K562 (cell line): ENCODE measurements around the gene SET. TPM values are rescaled to one million over a fixed set of nuclear protein-coding genes. Genes with fewer than 3 reads are reported as not detected.
"Not testable (repeated sequence)": the region's sequence is repeated elsewhere in the genome, so short reads cannot be mapped to it uniquely, and the experiment has no call there.

Source experiments
- ADNP ChIP-seq: fragments of 200-800 bp; sonication (Bioruptor generic); IDR thresholded peaks from 2 replicates; pipeline ENCODE4 v1.6.1; 2016; ENCODE audit warnings: missing genetic modification characterization, missing compliant biosample characterization
- AFF1 ChIP-seq, 2 experiments: fragments of 450-650 bp; IDR thresholded peaks; 2 replicates each; pipeline ENCODE4 v1.6.1; 2018; ENCODE audit warnings: mild to moderate bottlenecking in 2 of 2, low read depth in 1 of 2; ENCODE audit not compliant: partially characterized antibody in 2 of 2
- BCOR ChIP-seq: fragments of 450-650 bp; IDR thresholded peaks from 2 replicates; pipeline ENCODE4 v1.6.1; 2016
- CBFB ChIP-seq: sonication (generic); formaldehyde crosslinking; IDR thresholded peaks from 2 replicates; pipeline ENCODE4 v1.4.0; 2020; ENCODE audit warnings: mild to moderate bottlenecking, missing genetic modification reagents
- CC2D1A ChIP-seq: fragments of 450-650 bp; IDR thresholded peaks from 2 replicates; pipeline ENCODE4 v1.6.1; 2017; ENCODE audit warnings: mild to moderate bottlenecking
- CTBP1 ChIP-seq: fragments of 450-650 bp; IDR thresholded peaks from 2 replicates; pipeline ENCODE4 v1.6.1; 2016; ENCODE audit warnings: borderline replicate concordance
- FOSL1 ChIP-seq: fragments of 200-800 bp; sonication (Bioruptor generic); conservative IDR thresholded peaks from 2 replicates; pipeline ENCODE4 v1.6.1; 2016; ENCODE audit warnings: missing genetic modification characterization, missing compliant biosample characterization
- HLTF ChIP-seq: fragments of 450-650 bp; IDR thresholded peaks from 2 replicates; pipeline ENCODE4 v1.6.1; 2016
- HMBOX1 ChIP-seq: sonication (generic); IDR thresholded peaks from 2 replicates; pipeline ENCODE4 v1.6.1; 2016
- JUNB ChIP-seq: fragments of 450-650 bp; formaldehyde crosslinking; conservative IDR thresholded peaks from 2 replicates; pipeline ENCODE4 v1.4.0; 2020; ENCODE audit warnings: mild to moderate bottlenecking
- KLF13 ChIP-seq: fragments of 450-650 bp; IDR thresholded peaks from 2 replicates; pipeline ENCODE4 v1.6.1; 2016; ENCODE audit warnings: missing genetic modification characterization, low read depth, mild to moderate bottlenecking, missing compliant biosample characterization, moderate library complexity, borderline replicate concordance
- L3MBTL2 ChIP-seq: fragments of 450-650 bp; IDR thresholded peaks from 2 replicates; pipeline ENCODE4 v1.6.1; 2016; ENCODE audit warnings: mild to moderate bottlenecking, moderate library complexity
- MTA1 ChIP-seq: fragments of 450-650 bp; IDR thresholded peaks from 2 replicates; pipeline ENCODE4 v1.6.1; 2017; ENCODE audit warnings: borderline replicate concordance
- NCOA1 ChIP-seq: fragments of 450-650 bp; IDR thresholded peaks from 2 replicates; pipeline ENCODE4 v1.6.1; 2016; ENCODE audit warnings: low read depth
- NEUROD1 ChIP-seq: fragments of 150-350 bp; IDR thresholded peaks from 2 replicates; pipeline ENCODE4 v1.6.1; 2014; ENCODE audit warnings: borderline replicate concordance, low read length, low read depth; ENCODE audit not compliant: partially characterized antibody
- NFE2 ChIP-seq: IDR thresholded peaks from 2 replicates; pipeline ENCODE4 v1.6.1; 2014; ENCODE audit warnings: antibody characterized with exemption, low read depth
- NR2C2 ChIP-seq, 2 experiments: fragments of 200-800 bp in 1 of 2; sonication (Bioruptor generic) in 1 of 2; sonication (generic) in 1 of 2; formaldehyde crosslinking in 1 of 2; IDR thresholded peaks; 2 replicates each; pipeline versions ENCODE4 v1.6.1 to v1.8.0; 2016 to 2022; ENCODE audit warnings: mild to moderate bottlenecking in 1 of 2, missing compliant biosample characterization in 1 of 2, missing genetic modification characterization in 1 of 2, missing genetic modification reagents in 1 of 2
- PTTG1 ChIP-seq: fragments of 450-650 bp; IDR thresholded peaks from 2 replicates; pipeline ENCODE4 v1.6.1; 2016; ENCODE audit warnings: low read depth, mild to moderate bottlenecking, missing genetic modification characterization, missing compliant biosample characterization
- RCOR1 ChIP-seq, 2 experiments: IDR thresholded peaks; 2 replicates each; pipeline ENCODE4 v1.6.1; 2012; ENCODE audit warnings: low read depth in 2 of 2, low read length in 2 of 2, borderline replicate concordance in 1 of 2, improper control_type of control experiment in 1 of 2
- SMARCA4 ChIP-seq: fragments of 450-650 bp; IDR thresholded peaks from 2 replicates; pipeline ENCODE4 v1.6.1; 2016
- TFAP4 ChIP-seq: sonication (generic); formaldehyde crosslinking; IDR thresholded peaks from 2 replicates; pipeline ENCODE4 v1.8.0; 2022; ENCODE audit warnings: missing genetic modification reagents, mild to moderate bottlenecking, moderate library complexity, borderline replicate concordance
- ZBTB2 ChIP-seq: fragments of 450-650 bp; IDR thresholded peaks from 2 replicates; pipeline ENCODE4 v1.6.1; 2016; ENCODE audit warnings: antibody characterized with exemption
- ZEB2 ChIP-seq: fragments of 450-650 bp; IDR thresholded peaks from 2 replicates; pipeline ENCODE4 v1.6.1; 2016
- polyA plus RNA-seq, 8 experiments: library from polyadenylated mRNA; depleted of rRNA in 4 of 8; stranded (reverse) in 5 of 8; unstranded in 3 of 8; fragments of >200 nt; fragmentation: Nextera tagmentation in 2 of 8; fragmentation: Illumina TruSeq in 1 of 8; extraction: Ambion mirVana in 2 of 8; extraction: Trizol in 1 of 8; gene quantifications; 2 replicates each; pipeline versions ENCODE4 v1.2.1 to v1.2.3, GENCODE V29; 2011 to 2014; ENCODE audit warnings: inconsistent platforms in 1 of 8, missing spikeins in 1 of 8
- total RNA-seq, 7 experiments: library from RNA; depleted of rRNA in 6 of 7; stranded (reverse); fragments of >200 nt in 6 of 7; fragmentation: Illumina TruSeq in 2 of 7; extraction: Trizol in 2 of 7; gene quantifications; 2 replicates each; pipeline versions ENCODE4 v1.2.1 to v1.2.3, GENCODE V29; 2011 to 2021; ENCODE audit warnings: low replicate concordance in 1 of 7

SET gene
- total and polyA plus RNA-seq, 9 of the 15 experiments (the other 6 are each of a cell fraction or from before 2014, with no cell fraction given), result 404 to 1,447 (median 907) TPM

GRCh38 chr9:128666481-128666941 is 22.5 kb upstream of the SET start (continued):
- peak; percentile 33; the same call in 1 of the 2 replicates for TF ChIP-seq ADNP (tag)
- peak; percentile 23 for TF ChIP-seq NEUROD1
- not testable (repeated sequence) for TF ChIP-seq NR2C2 (CRISPR knock-in tag; IDR thresholded peaks at IDR 0.05)
- peak; percentile 84 for TF ChIP-seq NR2C2 (tag; IDR thresholded peaks at IDR 0.05)
- TF ChIP-seq PTTG1 (tag), result 0 out of 2 replicates have a peak, but pooled peaks have one; percentile 62
- TF ChIP-seq RCOR1 (IDR thresholded peaks at IDR 0.05; ENCODE audit: borderline replicate concordance in 1 of 2, low read depth in 2 of 2, low read length in 2 of 2), result peak in 1 of 2 experiments; percentile 52; a peak in 1 of 4 replicates
- TF ChIP-seq CBFB, result 0 out of 2 replicates have a peak, but pooled peaks have one; percentile 18
- peak; percentile 59; the same call in 1 of the 2 replicates for TF ChIP-seq HLTF
- peak; percentile 63 for TF ChIP-seq BCOR
- TF ChIP-seq HMBOX1, result peak; percentile 28; the same call in 1 of the 2 replicates
- 0 out of 2 replicates have a peak, but pooled peaks have one; percentile 54 for TF ChIP-seq CC2D1A
- TF ChIP-seq CTBP1, result peak; percentile 82
- peak; percentile 86; the same call in 1 of the 2 replicates for TF ChIP-seq ZEB2
- TF ChIP-seq AFF1 (IDR thresholded peaks at IDR 0.05; ENCODE audit: low read depth in 1 of 2, partially characterized antibody in 2 of 2), result peak in 1 of 2 experiments; percentile 53
- peak; percentile 22; the same call in 1 of the 2 replicates for TF ChIP-seq L3MBTL2
- peak; percentile 69 for TF ChIP-seq JUNB (CRISPR knock-in tag)
- TF ChIP-seq MTA1, result peak; percentile 76
- TF ChIP-seq FOSL1 (tag), result peak; percentile 98
- TF ChIP-seq KLF13 (tag), result peak; percentile 60; the same call in 1 of the 2 replicates
- TF ChIP-seq ZBTB2, result peak; percentile 80
- TF ChIP-seq SMARCA4, result peak; percentile 98
- 0 out of 2 replicates have a peak, but pooled peaks have one; percentile 13 for TF ChIP-seq TFAP4 (CRISPR knock-in tag)
- peak; percentile 37; the same call in 1 of the 2 replicates for TF ChIP-seq NFE2
- 0 out of 2 replicates have a peak, but pooled peaks have one; percentile 51 for TF ChIP-seq NCOA1
